ENCODE data around the gene NDUFAF2.
A peak's percentile ranks its signal among the peaks of the same experiment; 100 is the strongest.

The NDUFAF2 gene

GRCh38 chr5:61151893-61152292 lies 206.9 kb downstream of the NDUFAF2 start:
- Histone ChIP-seq H3K9ac (ENCODE audit: low read length) (no peak overlapping the region), H2AFZ (ENCODE audit: low read depth, low read length, severe bottlenecking) (no peak overlapping the region), H3K79me2 (ENCODE audit: insufficient read depth, low read length) (no peaks in the 10 kb centered on the region), H4K20me1 (ENCODE audit: low read depth, low read length) (no peaks in the 10 kb centered on the region), H3K27ac (ENCODE audit: low read depth, low read length) (no peak overlapping the region), H3K9me3 (ENCODE audit: insufficient read depth, low read length) (no peaks in the 10 kb centered on the region), H3K4me2 (ENCODE audit: low read depth, low read length, poor library complexity, severe bottlenecking) (no peak overlapping the region), H3K9me2 (replicated peaks; ENCODE audit: insufficient read depth, low read length) (no peaks in the 10 kb centered on the region), H3F3A (ENCODE audit: insufficient read depth) (peaks cover 3% of the 10 kb centered on the region; the same call in 1 of the 2 replicates), H3K36me3 (ENCODE audit: low read length) (peaks cover 4% of the 10 kb centered on the region; the same call in 1 of the 2 replicates), H3K4me3 (ENCODE audit: insufficient read depth, low read length, poor library complexity, severe bottlenecking) (no peak overlapping the region), H3K27me3 (ENCODE audit: low read length) (no peaks in the 10 kb centered on the region)
- TF ChIP-seq CTCF (IDR thresholded peaks at IDR 0.05; ENCODE audit: insufficient read depth, low read length, poor library complexity, severe bottlenecking) (no peak), EZH2phosphoT487 (conservative IDR thresholded peaks at IDR 0.05; ENCODE audit: low read length) (no peak)

- Histone ChIP-seq H3K9me3 (ENCODE audit: insufficient read depth, low read length) (no peaks in the 10 kb centered on the region), H3F3A (ENCODE audit: insufficient read depth) (peaks cover 4% of the 10 kb centered on the region; the same call in 1 of the 2 replicates), H3K79me2 (ENCODE audit: insufficient read depth, low read length) (peaks cover 27% of the 10 kb centered on the region), H3K36me3 (ENCODE audit: low read length) (peaks cover 22% of the 10 kb centered on the region), H2AFZ (ENCODE audit: low read depth, low read length, severe bottlenecking) (no peak overlapping the region), H4K20me1 (ENCODE audit: low read depth, low read length) (no peaks in the 10 kb centered on the region), H3K27ac (ENCODE audit: low read depth, low read length) (no peak overlapping the region), H3K9me2 (replicated peaks; ENCODE audit: insufficient read depth, low read length) (no peaks in the 10 kb centered on the region), H3K9ac (ENCODE audit: low read length) (no peak overlapping the region), H3K4me3 (ENCODE audit: insufficient read depth, low read length, poor library complexity, severe bottlenecking) (no peak overlapping the region), H3K4me2 (ENCODE audit: low read depth, low read length, poor library complexity, severe bottlenecking) (no peak overlapping the region), H3K27me3 (ENCODE audit: low read length) (no peaks in the 10 kb centered on the region)
- TF ChIP-seq EZH2phosphoT487 (conservative IDR thresholded peaks at IDR 0.05; ENCODE audit: low read length) (no peak), CTCF (IDR thresholded peaks at IDR 0.05; ENCODE audit: insufficient read depth, low read length, poor library complexity, severe bottlenecking) (no peak)
Observed at GRCh38 chr5:61159070-61159469, 214.1 kb downstream of the NDUFAF2 start.

GRCh38 chr5:61159836-61160235 lies 214.8 kb downstream of the NDUFAF2 start:
- Histone ChIP-seq H3K9me3 (ENCODE audit: insufficient read depth, low read length) (no peaks in the 10 kb centered on the region), H3K9ac (ENCODE audit: low read length) (no peak overlapping the region), H4K20me1 (ENCODE audit: low read depth, low read length) (no peaks in the 10 kb centered on the region), H2AFZ (ENCODE audit: low read depth, low read length, severe bottlenecking) (no peak overlapping the region), H3K4me2 (ENCODE audit: low read depth, low read length, poor library complexity, severe bottlenecking) (peak overlapping the region; percentile 91), H3K36me3 (ENCODE audit: low read length) (peaks cover 22% of the 10 kb centered on the region), H3K4me3 (ENCODE audit: insufficient read depth, low read length, poor library complexity, severe bottlenecking) (no peak overlapping the region), H3K27ac (ENCODE audit: low read depth, low read length) (no peak overlapping the region), H3K79me2 (ENCODE audit: insufficient read depth, low read length) (peaks cover 27% of the 10 kb centered on the region), H3F3A (ENCODE audit: insufficient read depth) (peaks cover 4% of the 10 kb centered on the region; the same call in 1 of the 2 replicates), H3K27me3 (ENCODE audit: low read length) (no peaks in the 10 kb centered on the region), H3K9me2 (replicated peaks; ENCODE audit: insufficient read depth, low read length) (no peaks in the 10 kb centered on the region)
- TF ChIP-seq EZH2phosphoT487 (conservative IDR thresholded peaks at IDR 0.05; ENCODE audit: low read length) = no peak
- no peak for TF ChIP-seq CTCF (IDR thresholded peaks at IDR 0.05; ENCODE audit: insufficient read depth, low read length, poor library complexity, severe bottlenecking)

Data from SU-DHL-6 (cell line).